H1 (cell line): ENCODE measurements around the gene AMN1. TPM values are rescaled to one million over a fixed set of nuclear protein-coding genes. Genes with fewer than 3 reads are reported as not detected.

Experiments used
- CTCF ChIA-PET: fragments of 300-600 bp; sonication (Branson Sonifier 250); formaldehyde crosslinking; loops from one replicate; lab custom pipeline; 2021; ENCODE audit not compliant: partially characterized antibody; lab: Charles Lee
- POLR2A ChIA-PET: fragments of 300-600 bp; sonication (Branson Sonifier 250); formaldehyde crosslinking; loops from one replicate; lab custom pipeline; 2021; ENCODE audit warnings: inconsistent platforms; ENCODE audit not compliant: partially characterized antibody; lab: Charles Lee
- DNase-seq, 2 experiments: peaks; one replicate each; pipeline versions ENCODE4 v3.0.0 to v3.0.0-alpha.2; 2010 to 2022; ENCODE audit warnings: low spot score in 2 of 2, low read depth in 1 of 2, mixed read lengths in 1 of 2
- FAIRE-seq: peaks from 2 replicates; lab custom pipeline; 2011; peaks lifted over from hg19 to GRCh38; lab: Jason Lieb, UNC
- H2AFZ ChIP-seq: 2 replicates; pipeline ENCODE4 v1.8.1; 2012; ENCODE audit warnings: low read length, inconsistent platforms
- H2AK5ac ChIP-seq: 2 replicates; pipeline ENCODE4 v1.6.1; 2013; ENCODE audit warnings: low read depth, low read length
- H2BK120ac ChIP-seq: replicated peaks from 2 replicates; pipeline ENCODE3; 2013; ENCODE audit warnings: low read depth, low read length, inconsistent platforms
- H2BK12ac ChIP-seq: 2 replicates; pipeline ENCODE4 v1.6.1; 2013; ENCODE audit warnings: low read depth, low read length
- H2BK15ac ChIP-seq: 2 replicates; pipeline ENCODE4 v1.6.1; 2013; ENCODE audit warnings: low read length
- H2BK20ac ChIP-seq: 2 replicates; pipeline ENCODE4 v1.6.1; 2013; ENCODE audit warnings: low read length
- H2BK5ac ChIP-seq: 2 replicates; pipeline ENCODE4 v1.6.1; 2013; ENCODE audit warnings: low read depth, low read length
- H3K14ac ChIP-seq: 2 replicates; pipeline ENCODE4 v1.6.1; 2013; ENCODE audit warnings: inconsistent platforms; ENCODE audit not compliant: insufficient read length
- H3K18ac ChIP-seq: 2 replicates; pipeline ENCODE4 v1.6.1; 2013; ENCODE audit warnings: low read length; ENCODE audit errors: extremely low read depth
- H3K23ac ChIP-seq: 2 replicates; pipeline ENCODE4 v1.6.1; 2013; ENCODE audit warnings: inconsistent platforms; ENCODE audit not compliant: insufficient read length
- H3K23me2 ChIP-seq: 2 replicates; pipeline ENCODE4 v1.6.1; 2013; ENCODE audit warnings: low read depth, low read length
- H3K27ac ChIP-seq: 2 replicates; pipeline ENCODE4 v1.6.1; 2011; ENCODE audit warnings: low read depth, low read length, inconsistent platforms
- H3K27me3 ChIP-seq, 4 experiments: replicated peaks in 1 of 4; 1 replicate in 1 of 4; 2 replicates in 3 of 4; pipeline versions ENCODE4 v1.6.1 to v1.8.1; 2011 to 2013; ENCODE audit warnings: low read length in 3 of 4, mild to moderate bottlenecking in 3 of 4, inconsistent platforms in 2 of 4, mixed read lengths in 2 of 4, moderate library complexity in 1 of 4; ENCODE audit not compliant: control insufficient read depth in 3 of 4, insufficient read depth in 3 of 4; ENCODE audit errors: extremely low read depth in 1 of 4
- H3K36me3 ChIP-seq, 4 experiments: 2 replicates each; pipeline versions ENCODE4 v1.6.1 to v1.8.1; 2011 to 2013; ENCODE audit warnings: mild to moderate bottlenecking in 4 of 4, low read length in 3 of 4, moderate library complexity in 2 of 4, control low read depth in 1 of 4, inconsistent platforms in 1 of 4; ENCODE audit not compliant: insufficient read depth in 4 of 4, control insufficient read depth in 2 of 4
- H3K4ac ChIP-seq: replicated peaks from 2 replicates; pipeline ENCODE3; 2013; ENCODE audit warnings: low read length, low read depth, mixed read lengths, inconsistent platforms; ENCODE audit not compliant: insufficient read length
- H3K4me1 ChIP-seq, 4 experiments: replicated peaks in 1 of 4; 1 replicate in 1 of 4; 2 replicates in 3 of 4; pipeline versions ENCODE4 v1.6.1 to v1.8.1; 2011 to 2013; ENCODE audit warnings: low read length in 3 of 4, inconsistent platforms in 2 of 4, mixed read lengths in 1 of 4; ENCODE audit not compliant: insufficient read depth in 4 of 4, control insufficient read depth in 3 of 4
- H3K4me2 ChIP-seq, 2 experiments: 2 replicates each; pipeline versions ENCODE4 v1.6.1 to v1.8.1; 2011 to 2013; ENCODE audit warnings: low read depth in 2 of 2, low read length in 2 of 2, control low read depth in 1 of 2, inconsistent platforms in 1 of 2, mild to moderate bottlenecking in 1 of 2; ENCODE audit not compliant: insufficient read depth in 1 of 2
- H3K4me3 ChIP-seq, 4 experiments: fragments of 200-600, 300-600 bp in 1 of 4; sonication (generic), shearing (Covaris generic), sonication (Bioruptor Twin) in 1 of 4; 2 replicates each; pipeline versions ENCODE4 v1.5.1 to v1.8.1; 2011 to 2016; ENCODE audit warnings: low read length in 4 of 4, low read depth in 3 of 4, control low read depth in 2 of 4, inconsistent platforms in 2 of 4, mild to moderate bottlenecking in 2 of 4, mixed read lengths in 1 of 4, moderate library complexity in 1 of 4; ENCODE audit not compliant: insufficient read depth in 2 of 4; ENCODE audit errors: extremely low read depth in 1 of 4
- H3K56ac ChIP-seq: replicated peaks from 2 replicates; pipeline ENCODE3; 2013; ENCODE audit warnings: low read depth, mild to moderate bottlenecking, mixed read lengths, low read length, inconsistent platforms; ENCODE audit not compliant: insufficient read length
- H3K79me1 ChIP-seq: 2 replicates; pipeline ENCODE4 v1.6.1; 2013; ENCODE audit warnings: low read depth, low read length, control low read depth
- H3K79me2 ChIP-seq, 2 experiments: 2 replicates each; pipeline versions ENCODE4 v1.6.1 to v1.8.1; 2012 to 2013; ENCODE audit warnings: low read length in 2 of 2, mild to moderate bottlenecking in 2 of 2, inconsistent platforms in 1 of 2; ENCODE audit not compliant: insufficient read depth in 2 of 2, control insufficient read depth in 1 of 2
- H3K9ac ChIP-seq, 4 experiments: replicated peaks in 1 of 4; 1 replicate in 1 of 4; 2 replicates in 3 of 4; pipeline versions ENCODE4 v1.6.1 to v1.8.1; 2011 to 2013; ENCODE audit warnings: low read depth in 3 of 4, low read length in 3 of 4, control low read depth in 2 of 4, mild to moderate bottlenecking in 2 of 4, moderate library complexity in 2 of 4, inconsistent platforms in 1 of 4; ENCODE audit errors: extremely low read depth in 1 of 4
- H3K9me3 ChIP-seq, 2 experiments: 2 replicates each; pipeline versions ENCODE4 v1.6.1 to v1.8.1; 2012 to 2013; ENCODE audit warnings: mild to moderate bottlenecking in 2 of 2, moderate library complexity in 2 of 2, control low read depth in 1 of 2, inconsistent platforms in 1 of 2, low read depth in 1 of 2, low read length in 1 of 2, mixed read lengths in 1 of 2; ENCODE audit not compliant: insufficient read depth in 2 of 2
- H4K20me1 ChIP-seq, 2 experiments: replicated peaks in 1 of 2; 2 replicates each; pipeline versions ENCODE3 to v1.8.1; 2011 to 2013; ENCODE audit warnings: inconsistent platforms in 2 of 2, low read length in 2 of 2, mild to moderate bottlenecking in 1 of 2; ENCODE audit not compliant: insufficient read depth in 2 of 2, control insufficient read depth in 1 of 2
- H4K5ac ChIP-seq: 2 replicates; pipeline ENCODE4 v1.6.1; 2013; ENCODE audit warnings: low read length, low read depth, mixed read lengths, inconsistent platforms; ENCODE audit not compliant: insufficient read length
- H4K8ac ChIP-seq: 2 replicates; pipeline ENCODE4 v1.8.0; 2013; ENCODE audit warnings: mild to moderate bottlenecking, moderate library complexity, low read length, inconsistent platforms; ENCODE audit not compliant: insufficient read depth; ENCODE audit errors: extremely low read depth
- H4K91ac ChIP-seq: replicated peaks from 2 replicates; pipeline ENCODE3; 2013; ENCODE audit warnings: low read length, mixed read lengths, inconsistent platforms; ENCODE audit not compliant: insufficient read length
- WGBS, 2 experiments: shearing (Covaris generic) in 1 of 2; methylation state at CpG; one replicate each; pipeline versions ENCODE4 v1.1.6 to v1.1.7; 2013 to 2015; ENCODE audit warnings: low lambda C conversion rate in 2 of 2, mixed read lengths in 2 of 2, inconsistent platforms in 1 of 2, low coverage in 1 of 2, missing lambda C conversion rate in 1 of 2; ENCODE audit not compliant: insufficient replicate concordance in 2 of 2, insufficient coverage in 1 of 2, insufficient read length in 1 of 2; ENCODE audit errors: extremely low coverage in 1 of 2, missing lambda C conversion rate in 1 of 2; 5-methylcytosine and 5-hydroxymethylcytosine counted together
- polyA plus RNA-seq, 7 experiments: library from polyadenylated mRNA; depleted of rRNA in 3 of 7; stranded (reverse) in 5 of 7; unstranded in 2 of 7; fragments of >200 nt in 5 of 7; fragments of 200-250 nt in 2 of 7; gene quantifications; 1 replicate in 5 of 7; 2 replicates in 1 of 7; 4 replicates in 1 of 7; pipeline versions ENCODE4 v1.2.1 to v1.2.3, GENCODE V29; 2011 to 2013; ENCODE audit warnings: missing spikeins in 2 of 7, mixed read lengths in 2 of 7
- total RNA-seq: library from RNA; stranded (reverse); fragmentation: NEBNext Ultra II Directional; extraction: Animal tissue kit (Norgen Biotek cat#: 25700); gene quantifications from 2 replicates; pipeline ENCODE4 v1.2.1, GENCODE V29; 2021

AMN1 gene
- total and polyA plus RNA-seq, 2 of the 8 experiments (the other 6 are each of a cell fraction or from before 2014, with no cell fraction given) = 7.5 to 13.8 TPM

DNA sequence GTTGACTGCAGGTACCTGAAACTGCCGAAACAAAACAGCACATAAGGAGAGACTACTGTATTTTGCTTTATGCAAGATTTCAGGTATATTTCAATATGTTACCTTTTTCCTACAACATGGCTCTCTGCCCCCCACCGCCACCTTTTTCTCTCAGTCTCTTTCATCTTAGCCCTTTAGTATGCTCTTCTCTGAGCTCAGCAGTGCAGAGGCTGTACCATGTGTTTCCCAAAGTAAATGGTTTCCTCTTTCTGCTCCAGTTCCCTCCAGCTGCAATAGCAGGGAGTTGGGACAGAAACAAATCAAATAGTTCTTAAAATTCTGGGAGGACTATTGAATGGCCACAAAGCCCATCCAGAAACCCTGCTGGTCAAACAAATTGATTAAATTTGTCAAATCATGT, 4.3 kb downstream of the AMN1 start:
- no peak overlapping the region for H3K23ac ChIP-seq
- H3K4me2 ChIP-seq = no peak overlapping the region
- H3K23me2 ChIP-seq = peaks cover 7% of the 10 kb centered on the region
- FAIRE-seq (no peak), DNase-seq (no peak)
- no peak overlapping the region for H2BK12ac ChIP-seq
- H4K91ac ChIP-seq = no peak overlapping the region
- ChIA-PET POLR2A (no interaction called here), CTCF (interaction anchor here (1.0 kb wide), 1 partner anchor 72 kb away, joined by 3 read pairs; no protein-coding TSS in a partner anchor)
- H2AFZ ChIP-seq = no peak overlapping the region
- no peaks in the 10 kb centered on the region for H3K9me3 ChIP-seq
- H3K79me2 ChIP-seq = no peaks in the 10 kb centered on the region
- H3K27ac ChIP-seq = no peak overlapping the region
- WGBS, 2 experiments = 88% methylated on average over 2 of the region's 2 CpGs; no CpG with 5 or more reads in 1 of the 2 experiments
- H2BK20ac ChIP-seq = no peak overlapping the region
- no peak overlapping the region for H3K18ac ChIP-seq
- H3K14ac ChIP-seq = no peak overlapping the region
- no peak overlapping the region for H3K56ac ChIP-seq
- H2BK5ac ChIP-seq = no peak overlapping the region
- no peaks in the 10 kb centered on the region for H3K79me1 ChIP-seq
- peaks cover 0 to 2% of the 10 kb centered on the region in 2 experiments for H4K20me1 ChIP-seq
- no peaks in the 10 kb centered on the region for H3K27me3 ChIP-seq
- no peaks in the 10 kb centered on the region for H3K36me3 ChIP-seq
- H3K4me3 ChIP-seq = no peak overlapping the region
- H3K4ac ChIP-seq = no peak overlapping the region
- H4K5ac ChIP-seq = no peak overlapping the region
- H3K9ac ChIP-seq = no peak overlapping the region
- H2AK5ac ChIP-seq = no peak overlapping the region
- H2BK15ac ChIP-seq = no peak overlapping the region
- no peak overlapping the region for H4K8ac ChIP-seq
- H2BK120ac ChIP-seq = no peak overlapping the region
- H3K4me1 ChIP-seq = peaks cover 0 to 5% (median 3%) of the 10 kb centered on the region in 4 experiments; a peak in 5 of 7 replicates
